GM23338 (cell line): ENCODE measurements around the gene SIRT7.

ENCODE experiments used
- CREB1 ChIP-seq: fragments of 250-450 bp; sonication (Bioruptor Pico); IDR thresholded peaks from 2 replicates; pipeline ENCODE4 v1.5.0; 2020; ENCODE audit warnings: low read depth, mild to moderate bottlenecking, moderate library complexity
- EZH2 ChIP-seq: fragments of 200-600 bp; sonication (generic); IDR thresholded peaks from one replicate; pipeline ENCODE4 v1.8.0; 2017; ENCODE audit warnings: antibody characterized with exemption, mild to moderate bottlenecking, low read depth; ENCODE audit not compliant: unreplicated experiment
- EZH2phosphoT487 ChIP-seq: fragments of 200-600 bp; sonication (generic); IDR thresholded peaks from one replicate; pipeline ENCODE4 v1.8.1; 2018; ENCODE audit warnings: antibody characterized with exemption; ENCODE audit not compliant: unreplicated experiment
- JUNB ChIP-seq: IDR thresholded peaks from one replicate; pipeline ENCODE4 v1.6.1; 2016; ENCODE audit warnings: antibody characterized with exemption; ENCODE audit not compliant: unreplicated experiment
- NANOG ChIP-seq: IDR thresholded peaks from 2 replicates; pipeline ENCODE4 v1.6.1; 2016; ENCODE audit warnings: antibody characterized with exemption, borderline replicate concordance
- POLR2AphosphoS5 ChIP-seq: IDR thresholded peaks from 2 replicates; pipeline ENCODE4 v1.6.1; 2016; ENCODE audit warnings: antibody characterized with exemption, low read depth
- TF ChIP-seq, protein P1 (sequence below), 2 experiments: fragments of 200-600 bp in 1 of 2; sonication (generic) in 1 of 2; conservative IDR thresholded peaks; 2 replicates each; pipeline versions ENCODE4 v1.5.1 to v1.6.1; 2016 to 2017; ENCODE audit warnings: antibody characterized with exemption in 2 of 2, low read depth in 2 of 2, mild to moderate bottlenecking in 2 of 2, moderate library complexity in 1 of 2
- TF ChIP-seq, protein P2 (sequence below): IDR thresholded peaks from one replicate; pipeline ENCODE4 v1.6.1; 2018; ENCODE audit warnings: antibody characterized with exemption; ENCODE audit not compliant: unreplicated experiment

DNA sequence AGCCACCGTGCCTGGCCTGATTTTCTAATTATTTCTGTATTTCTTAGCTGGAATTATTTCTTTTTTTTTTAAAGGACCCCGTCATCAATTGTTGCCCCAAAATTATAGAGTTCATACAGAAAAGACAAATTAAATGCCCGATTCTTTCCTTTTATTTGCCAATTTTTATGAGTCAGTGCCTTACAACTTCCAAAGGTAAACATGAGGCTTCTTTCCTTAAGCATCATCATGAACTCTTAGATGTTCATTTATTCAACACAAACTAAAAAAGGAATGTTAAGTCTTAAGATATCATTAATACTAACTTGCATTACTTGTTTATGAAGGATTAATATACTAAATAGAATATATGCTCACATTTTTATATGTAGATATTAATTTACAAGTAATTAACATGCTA is 39.7 kb downstream of the SIRT7 start:
- TF ChIP-seq POLR2AphosphoS5 = no peak
- TF ChIP-seq, protein P1, sequence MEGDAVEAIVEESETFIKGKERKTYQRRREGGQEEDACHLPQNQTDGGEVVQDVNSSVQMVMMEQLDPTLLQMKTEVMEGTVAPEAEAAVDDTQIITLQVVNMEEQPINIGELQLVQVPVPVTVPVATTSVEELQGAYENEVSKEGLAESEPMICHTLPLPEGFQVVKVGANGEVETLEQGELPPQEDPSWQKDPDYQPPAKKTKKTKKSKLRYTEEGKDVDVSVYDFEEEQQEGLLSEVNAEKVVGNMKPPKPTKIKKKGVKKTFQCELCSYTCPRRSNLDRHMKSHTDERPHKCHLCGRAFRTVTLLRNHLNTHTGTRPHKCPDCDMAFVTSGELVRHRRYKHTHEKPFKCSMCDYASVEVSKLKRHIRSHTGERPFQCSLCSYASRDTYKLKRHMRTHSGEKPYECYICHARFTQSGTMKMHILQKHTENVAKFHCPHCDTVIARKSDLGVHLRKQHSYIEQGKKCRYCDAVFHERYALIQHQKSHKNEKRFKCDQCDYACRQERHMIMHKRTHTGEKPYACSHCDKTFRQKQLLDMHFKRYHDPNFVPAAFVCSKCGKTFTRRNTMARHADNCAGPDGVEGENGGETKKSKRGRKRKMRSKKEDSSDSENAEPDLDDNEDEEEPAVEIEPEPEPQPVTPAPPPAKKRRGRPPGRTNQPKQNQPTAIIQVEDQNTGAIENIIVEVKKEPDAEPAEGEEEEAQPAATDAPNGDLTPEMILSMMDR (conservative IDR thresholded peaks at IDR 0.05; ENCODE audit: low read depth in 2 of 2) = no peak
- TF ChIP-seq JUNB = no peak
- TF ChIP-seq EZH2 = no peak
- TF ChIP-seq EZH2phosphoT487 = no peak
- no peak for TF ChIP-seq NANOG
- TF ChIP-seq CREB1 (CRISPR knock-in tag) = no peak
- TF ChIP-seq, protein P2, sequence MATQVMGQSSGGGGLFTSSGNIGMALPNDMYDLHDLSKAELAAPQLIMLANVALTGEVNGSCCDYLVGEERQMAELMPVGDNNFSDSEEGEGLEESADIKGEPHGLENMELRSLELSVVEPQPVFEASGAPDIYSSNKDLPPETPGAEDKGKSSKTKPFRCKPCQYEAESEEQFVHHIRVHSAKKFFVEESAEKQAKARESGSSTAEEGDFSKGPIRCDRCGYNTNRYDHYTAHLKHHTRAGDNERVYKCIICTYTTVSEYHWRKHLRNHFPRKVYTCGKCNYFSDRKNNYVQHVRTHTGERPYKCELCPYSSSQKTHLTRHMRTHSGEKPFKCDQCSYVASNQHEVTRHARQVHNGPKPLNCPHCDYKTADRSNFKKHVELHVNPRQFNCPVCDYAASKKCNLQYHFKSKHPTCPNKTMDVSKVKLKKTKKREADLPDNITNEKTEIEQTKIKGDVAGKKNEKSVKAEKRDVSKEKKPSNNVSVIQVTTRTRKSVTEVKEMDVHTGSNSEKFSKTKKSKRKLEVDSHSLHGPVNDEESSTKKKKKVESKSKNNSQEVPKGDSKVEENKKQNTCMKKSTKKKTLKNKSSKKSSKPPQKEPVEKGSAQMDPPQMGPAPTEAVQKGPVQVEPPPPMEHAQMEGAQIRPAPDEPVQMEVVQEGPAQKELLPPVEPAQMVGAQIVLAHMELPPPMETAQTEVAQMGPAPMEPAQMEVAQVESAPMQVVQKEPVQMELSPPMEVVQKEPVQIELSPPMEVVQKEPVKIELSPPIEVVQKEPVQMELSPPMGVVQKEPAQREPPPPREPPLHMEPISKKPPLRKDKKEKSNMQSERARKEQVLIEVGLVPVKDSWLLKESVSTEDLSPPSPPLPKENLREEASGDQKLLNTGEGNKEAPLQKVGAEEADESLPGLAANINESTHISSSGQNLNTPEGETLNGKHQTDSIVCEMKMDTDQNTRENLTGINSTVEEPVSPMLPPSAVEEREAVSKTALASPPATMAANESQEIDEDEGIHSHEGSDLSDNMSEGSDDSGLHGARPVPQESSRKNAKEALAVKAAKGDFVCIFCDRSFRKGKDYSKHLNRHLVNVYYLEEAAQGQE = no peak
